Upper lobe of right lung (tissue), 1 donor: ENCODE data around the gene MCRIP2. TPM values are rescaled to one million over a fixed set of nuclear protein-coding genes. Genes with fewer than 3 reads are reported as not detected.

Source experiments
- ATAC-seq: fragments of 200-7000 bp; cut with Tn5 transposase; one replicate; pipeline ENCODE4 v1.9.1; 2020; ENCODE audit warnings: mild to moderate bottlenecking, moderate library complexity
- DNase-seq: peaks from one replicate; pipeline ENCODE4 v3.0.0-alpha.2; 2020
- H3K27ac ChIP-seq: fragments of 200-600 bp; one replicate; pipeline ENCODE4 v1.8.0; 2022
- H3K27me3 ChIP-seq: fragments of 200-600 bp; one replicate; pipeline ENCODE4 v1.8.0; 2022; ENCODE audit warnings: mild to moderate bottlenecking
- H3K36me3 ChIP-seq: fragments of 200-600 bp; one replicate; pipeline ENCODE4 v1.8.0; 2022
- H3K4me1 ChIP-seq: fragments of 200-600 bp; one replicate; pipeline ENCODE4 v1.8.0; 2022
- H3K4me3 ChIP-seq: fragments of 200-600 bp; one replicate; pipeline ENCODE4 v1.8.0; 2022; ENCODE audit warnings: mild to moderate bottlenecking
- H3K9me3 ChIP-seq: fragments of 200-600 bp; one replicate; pipeline ENCODE4 v1.8.0; 2022
- intact Hi-C: fragments of 100-400 bp; cut with DNase I; formaldehyde crosslinking; loops from one replicate; pipeline ENCODE4 v1.11.0; 2022
- total RNA-seq: library from RNA; stranded (reverse); fragmentation: NEBNext Ultra II Directional; extraction: Animal tissue kit (Norgen Biotek cat#: 25700); gene quantifications from one replicate; pipeline ENCODE4 v1.2.1, GENCODE V29; 2021
- TF ChIP-seq, protein P1 (sequence below): fragments of 200-600 bp; IDR thresholded peaks from one replicate; pipeline ENCODE4 v1.8.0; 2022; ENCODE audit warnings: antibody characterized with exemption
- donor health status: DM: no; HTN: yes; CAD: no; lungs with severe emphysema.

MCRIP2 gene
- total RNA-seq, 1 donor from 2014 or later, result 57.9 TPM

GRCh38 chr16:636206-637080 is 5.2 kb upstream of the MCRIP2 start, which contains the start of gene METTL26:
Gene METTL26, minus strand, starts transcription at chr16:636305. Its CDS starts 15 bp downstream, at chr16:636290.
- Histone ChIP-seq H3K27me3 (no peaks in the 10 kb centered on the region), H3K4me1 (peaks cover 7% of the 10 kb centered on the region), H3K36me3 (no peaks in the 10 kb centered on the region), H3K4me3 (peak within 1 kb of the TSS; percentile 93), H3K27ac (peak within 1 kb of the TSS; percentile 93), H3K9me3 (no peaks in the 10 kb centered on the region)
- peak; percentile 88 for ATAC-seq
- intact Hi-C loops, result no loop called here
- peak; percentile 98 for DNase-seq
- TF ChIP-seq, protein P1, sequence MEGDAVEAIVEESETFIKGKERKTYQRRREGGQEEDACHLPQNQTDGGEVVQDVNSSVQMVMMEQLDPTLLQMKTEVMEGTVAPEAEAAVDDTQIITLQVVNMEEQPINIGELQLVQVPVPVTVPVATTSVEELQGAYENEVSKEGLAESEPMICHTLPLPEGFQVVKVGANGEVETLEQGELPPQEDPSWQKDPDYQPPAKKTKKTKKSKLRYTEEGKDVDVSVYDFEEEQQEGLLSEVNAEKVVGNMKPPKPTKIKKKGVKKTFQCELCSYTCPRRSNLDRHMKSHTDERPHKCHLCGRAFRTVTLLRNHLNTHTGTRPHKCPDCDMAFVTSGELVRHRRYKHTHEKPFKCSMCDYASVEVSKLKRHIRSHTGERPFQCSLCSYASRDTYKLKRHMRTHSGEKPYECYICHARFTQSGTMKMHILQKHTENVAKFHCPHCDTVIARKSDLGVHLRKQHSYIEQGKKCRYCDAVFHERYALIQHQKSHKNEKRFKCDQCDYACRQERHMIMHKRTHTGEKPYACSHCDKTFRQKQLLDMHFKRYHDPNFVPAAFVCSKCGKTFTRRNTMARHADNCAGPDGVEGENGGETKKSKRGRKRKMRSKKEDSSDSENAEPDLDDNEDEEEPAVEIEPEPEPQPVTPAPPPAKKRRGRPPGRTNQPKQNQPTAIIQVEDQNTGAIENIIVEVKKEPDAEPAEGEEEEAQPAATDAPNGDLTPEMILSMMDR, result no peak

- intact Hi-C loops, result no loop called here
- TF ChIP-seq, protein P1, result no peak
- peak; percentile 96 for DNase-seq
- H3K36me3 ChIP-seq, result no peaks in the 10 kb centered on the region
- no peaks in the 10 kb centered on the region for H3K27me3 ChIP-seq
- peak overlapping the region; percentile 93 for H3K27ac ChIP-seq
- no peaks in the 10 kb centered on the region for H3K9me3 ChIP-seq
- peaks cover 7% of the 10 kb centered on the region for H3K4me1 ChIP-seq
- H3K4me3 ChIP-seq, result peak overlapping the region; percentile 93
- peak; percentile 83 for ATAC-seq
Observed at GRCh38 chr16:637081-638018, 4.3 kb upstream of the MCRIP2 start.

GRCh38 chr16:638034-638543 is 3.5 kb upstream of the MCRIP2 start:
- intact Hi-C loops, result no loop called here
- ATAC-seq (no peak), DNase-seq (no peak)
- Histone ChIP-seq H3K4me3 (no peak overlapping the region), H3K27ac (no peak overlapping the region), H3K27me3 (no peaks in the 10 kb centered on the region), H3K4me1 (peaks cover 14% of the 10 kb centered on the region), H3K36me3 (no peaks in the 10 kb centered on the region), H3K9me3 (no peaks in the 10 kb centered on the region)
- TF ChIP-seq, protein P1, result no peak

- H3K4me1 ChIP-seq, result peaks cover 17% of the 10 kb centered on the region
- DNase-seq (no peak), ATAC-seq (no peak)
- no peaks in the 10 kb centered on the region for H3K9me3 ChIP-seq
- no peak overlapping the region for H3K4me3 ChIP-seq
- TF ChIP-seq, protein P1, result no peak
- no peaks in the 10 kb centered on the region for H3K36me3 ChIP-seq
- no peak overlapping the region for H3K27ac ChIP-seq
- intact Hi-C loops, result no loop called here
- no peaks in the 10 kb centered on the region for H3K27me3 ChIP-seq
Observed at GRCh38 chr16:638836-639235, 2.8 kb upstream of the MCRIP2 start.

- H3K27me3 ChIP-seq, result no peaks in the 10 kb centered on the region
- TF ChIP-seq, protein P1, result no peak
- no peak for DNase-seq
- no peak overlapping the region for H3K4me3 ChIP-seq
- ATAC-seq, result no peak
- H3K36me3 ChIP-seq, result no peaks in the 10 kb centered on the region
- intact Hi-C loops, result no loop called here
- H3K9me3 ChIP-seq, result no peaks in the 10 kb centered on the region
- peaks cover 17% of the 10 kb centered on the region for H3K4me1 ChIP-seq
- no peak overlapping the region for H3K27ac ChIP-seq
Observed at GRCh38 chr16:640614-641013, 1.0 kb upstream of the MCRIP2 start.
